Common myeloid progenitor, CD34-positive (primary cell): ENCODE measurements around the gene SHROOM4.

Experiments
- CTCF ChIA-PET: fragments of 350-600 bp; sonication (Branson Sonifier 250); formaldehyde crosslinking; loops from one replicate; lab custom pipeline; 2021; ENCODE audit warnings: antibody characterized with exemption; lab: Charles Lee
- POLR2A ChIA-PET: fragments of 350-600 bp; sonication (Branson Sonifier 250); formaldehyde crosslinking; loops from one replicate; lab custom pipeline; 2021; ENCODE audit warnings: antibody characterized with exemption; lab: Charles Lee
- DNase-seq, 3 donors: peaks; one replicate each; pipeline versions ENCODE4 v3.0.0 to v3.0.0-alpha.2; 2013
- H3K27ac ChIP-seq, 2 experiments: 1 replicate in 1 of 2; 2 replicates in 1 of 2; pipeline ENCODE4 v1.7.0; 2013; ENCODE audit warnings: inconsistent platforms in 2 of 2, low read length in 2 of 2, mild to moderate bottlenecking in 2 of 2, low read depth in 1 of 2, moderate library complexity in 1 of 2; ENCODE audit not compliant: severe bottlenecking in 2 of 2, insufficient read depth in 1 of 2, poor library complexity in 1 of 2
- H3K27me3 ChIP-seq, 5 experiments: replicated peaks in 2 of 5; 1 replicate in 3 of 5; 2 replicates in 2 of 5; pipeline versions ENCODE4 v1.6.1 to v1.7.0; 2013; ENCODE audit warnings: low read length in 4 of 5, mild to moderate bottlenecking in 2 of 5, moderate library complexity in 2 of 5, inconsistent platforms in 1 of 5; ENCODE audit not compliant: insufficient read depth in 5 of 5, control insufficient read depth in 4 of 5
- H3K36me3 ChIP-seq, 4 experiments: 1 replicate in 2 of 4; 2 replicates in 2 of 4; pipeline versions ENCODE4 v1.6.1 to v1.7.0; 2013; ENCODE audit warnings: low read length in 3 of 4, control low read depth in 1 of 4, mild to moderate bottlenecking in 1 of 4; ENCODE audit not compliant: control insufficient read depth in 4 of 4, insufficient read depth in 4 of 4
- H3K4me1 ChIP-seq, 4 experiments: 1 replicate in 3 of 4; 2 replicates in 1 of 4; pipeline versions ENCODE4 v1.6.1 to v1.7.1; 2013; ENCODE audit warnings: low read length in 3 of 4, mild to moderate bottlenecking in 3 of 4, control low read depth in 1 of 4, inconsistent platforms in 1 of 4, moderate library complexity in 1 of 4; ENCODE audit not compliant: control insufficient read depth in 4 of 4, insufficient read depth in 4 of 4; ENCODE audit errors: control extremely low read depth in 1 of 4
- H3K4me3 ChIP-seq, 7 experiments: 1 replicate in 4 of 7; 2 replicates in 3 of 7; pipeline versions ENCODE4 v1.5.1 to v1.7.0; 2013; ENCODE audit warnings: mild to moderate bottlenecking in 7 of 7, low read length in 6 of 7, moderate library complexity in 6 of 7, inconsistent platforms in 2 of 7, low read depth in 2 of 7, control low read depth in 1 of 7; ENCODE audit not compliant: insufficient read depth in 4 of 7, control insufficient read depth in 1 of 7; ENCODE audit errors: extremely low read depth in 1 of 7
- H3K9me3 ChIP-seq, 5 experiments: 1 replicate in 4 of 5; 2 replicates in 1 of 5; pipeline versions ENCODE4 v1.6.1 to v1.7.1; 2013; ENCODE audit warnings: low read length in 4 of 5, mild to moderate bottlenecking in 2 of 5, inconsistent platforms in 1 of 5, low read depth in 1 of 5, moderate library complexity in 1 of 5; ENCODE audit not compliant: control insufficient read depth in 4 of 5, insufficient read depth in 2 of 5; ENCODE audit errors: control extremely low read depth in 1 of 5
- WGBS: methylation state at CpG from one replicate; pipeline ENCODE4 v1.1.5; 2013; ENCODE audit not compliant: insufficient coverage; 5-methylcytosine and 5-hydroxymethylcytosine counted together

The SHROOM4 gene

DNA sequence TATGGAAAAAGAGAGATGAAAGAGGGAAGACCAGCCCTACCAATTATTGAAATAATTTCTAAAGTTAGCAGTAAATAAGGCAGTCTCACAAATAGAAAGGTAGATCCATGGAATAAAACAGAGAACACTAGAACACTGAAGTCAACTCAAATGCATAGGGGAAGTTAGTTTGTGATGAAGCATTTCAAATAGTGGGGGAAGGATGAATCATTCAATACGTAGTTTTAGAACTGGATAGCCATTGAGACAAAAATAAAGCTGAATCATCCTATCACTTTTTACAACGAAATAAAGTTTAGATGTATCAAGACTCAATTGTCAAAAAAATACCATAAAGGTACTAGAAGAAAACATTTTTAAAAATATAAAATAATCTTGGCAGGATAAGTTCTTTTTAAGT, 200.1 kb downstream of the SHROOM4 start:
- Histone ChIP-seq H3K27ac (no peak overlapping the region), H3K36me3 (no peaks in the 10 kb centered on the region), H3K9me3 (no peaks in the 10 kb centered on the region), H3K4me3 (no peak overlapping the region), H3K27me3 (peaks cover 0 to 3% (median 0%) of the 10 kb centered on the region in 5 experiments), H3K4me1 (peaks cover 0 to 4% (median 0%) of the 10 kb centered on the region in 4 experiments)
- ChIA-PET CTCF (interaction anchor here (0.7 kb wide), 1 partner anchor 25 kb away, joined by 3 read pairs; no protein-coding TSS in a partner anchor), POLR2A (no interaction called here)
- WGBS: no CpG with 5 or more reads among the region's 2 CpGs
- DNase-seq: peak in 2 of 3 donors; percentile 4 to 19

DNA sequence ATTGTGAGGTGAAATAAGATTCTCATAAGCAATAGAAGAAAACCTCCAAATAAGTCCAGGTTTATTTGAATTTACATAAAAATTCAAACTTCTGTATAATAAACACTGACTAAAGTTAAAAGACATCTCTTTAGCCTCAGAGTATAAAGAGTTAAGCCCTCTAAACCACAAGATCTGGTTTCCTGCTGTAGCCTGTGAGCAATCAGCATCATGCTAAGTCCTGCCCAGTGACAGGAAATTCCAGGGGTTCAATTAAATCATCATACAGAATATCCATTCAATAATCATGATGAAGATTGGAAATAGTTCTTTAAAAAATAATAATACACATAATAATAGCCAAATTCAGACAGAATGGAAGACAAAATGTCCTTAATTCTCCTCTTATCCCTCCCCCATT, 204.2 kb downstream of the SHROOM4 start:
- peak; percentile 0 to 43 (median 14) for DNase-seq
- peaks cover 0 to 3% (median 0%) of the 10 kb centered on the region in 5 experiments for H3K27me3 ChIP-seq
- H3K4me3 ChIP-seq: no peak overlapping the region
- ChIA-PET POLR2A (no interaction called here), CTCF (interaction anchor here (1.1 kb wide), 1 partner anchor 404 kb away, joined by 3 read pairs; no protein-coding TSS in a partner anchor)
- H3K27ac ChIP-seq: no peak overlapping the region
- H3K9me3 ChIP-seq: no peaks in the 10 kb centered on the region
- no peaks in the 10 kb centered on the region for H3K36me3 ChIP-seq
- H3K4me1 ChIP-seq: peaks cover 0 to 4% (median 0%) of the 10 kb centered on the region in 4 experiments

DNA sequence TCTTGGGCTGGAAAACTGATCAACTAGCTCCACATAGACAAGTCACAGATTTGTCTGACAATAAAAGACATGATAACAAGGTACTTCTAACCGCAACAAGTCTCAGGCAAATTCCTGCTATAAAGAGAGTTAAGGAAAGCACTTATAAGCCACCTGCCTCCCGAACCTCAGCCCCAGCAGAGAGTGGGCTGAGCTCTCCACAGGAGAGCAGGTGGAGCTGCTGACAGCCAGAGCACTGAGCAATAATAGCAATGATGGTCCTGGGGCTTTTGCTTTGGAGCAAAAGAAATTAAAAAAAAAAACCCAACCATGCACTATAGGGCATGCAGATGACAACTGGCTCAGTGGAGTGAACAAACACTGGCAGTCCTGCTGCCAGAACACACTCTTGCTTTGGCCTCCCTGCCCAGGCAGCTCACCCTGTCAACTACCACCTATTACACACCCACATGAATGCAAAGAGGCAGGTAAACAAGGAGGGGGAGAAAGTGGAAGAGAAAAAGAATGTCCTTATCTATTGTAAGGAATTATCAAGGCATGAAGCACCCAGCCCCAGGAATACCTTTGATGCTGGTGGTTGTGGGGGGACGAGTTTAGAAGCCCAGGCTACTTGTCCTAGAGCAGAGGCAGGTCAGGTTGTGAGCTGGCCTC, 207.6 kb downstream of the SHROOM4 start:
- H3K9me3 ChIP-seq: no peaks in the 10 kb centered on the region
- H3K27me3 ChIP-seq: no peaks in the 10 kb centered on the region
- 73% methylated on average over 3 of the region's 3 CpGs for WGBS
- CTCF ChIA-PET: no interaction called here
- no peaks in the 10 kb centered on the region for H3K36me3 ChIP-seq
- peaks cover 0 to 4% (median 0%) of the 10 kb centered on the region in 4 experiments for H3K4me1 ChIP-seq
- no peak for DNase-seq
- POLR2A ChIA-PET: no interaction called here
- no peak overlapping the region for H3K4me3 ChIP-seq
- H3K27ac ChIP-seq: no peak overlapping the region

DNA sequence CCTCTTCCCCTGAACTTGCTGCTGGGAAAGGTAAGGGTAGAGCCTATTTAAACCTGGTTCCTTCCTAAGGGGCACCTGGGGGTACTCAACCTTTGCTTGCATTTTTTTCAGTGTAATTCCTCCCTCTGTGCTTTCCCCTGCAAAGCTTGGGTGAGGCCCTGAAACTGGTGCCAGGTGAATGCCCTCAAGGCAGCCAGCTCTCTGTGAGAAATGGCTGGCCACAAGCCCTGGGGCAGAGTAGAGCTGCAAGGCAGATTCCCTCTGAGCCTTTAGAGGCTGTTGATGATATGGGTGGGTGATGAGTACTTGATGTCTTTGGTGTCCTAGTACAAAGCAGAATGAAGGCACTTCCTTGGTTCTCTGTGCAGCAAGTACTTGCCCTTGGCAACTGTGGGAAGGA, 217.9 kb downstream of the SHROOM4 start:
- no peak for DNase-seq
- H3K27ac ChIP-seq: no peak overlapping the region
- H3K4me3 ChIP-seq: no peak overlapping the region
- ChIA-PET CTCF (no interaction called here), POLR2A (interaction anchor here (0.5 kb wide), 1 partner anchor 166 kb away, joined by 3 read pairs; no protein-coding TSS in a partner anchor)
- peaks cover 0 to 2% (median 0%) of the 10 kb centered on the region in 5 experiments for H3K9me3 ChIP-seq
- H3K4me1 ChIP-seq: peaks cover 0 to 2% (median 0%) of the 10 kb centered on the region in 4 experiments
- peaks cover 0 to 2% (median 0%) of the 10 kb centered on the region in 4 experiments for H3K36me3 ChIP-seq
- peaks cover 0 to 2% (median 0%) of the 10 kb centered on the region in 5 experiments for H3K27me3 ChIP-seq

DNA sequence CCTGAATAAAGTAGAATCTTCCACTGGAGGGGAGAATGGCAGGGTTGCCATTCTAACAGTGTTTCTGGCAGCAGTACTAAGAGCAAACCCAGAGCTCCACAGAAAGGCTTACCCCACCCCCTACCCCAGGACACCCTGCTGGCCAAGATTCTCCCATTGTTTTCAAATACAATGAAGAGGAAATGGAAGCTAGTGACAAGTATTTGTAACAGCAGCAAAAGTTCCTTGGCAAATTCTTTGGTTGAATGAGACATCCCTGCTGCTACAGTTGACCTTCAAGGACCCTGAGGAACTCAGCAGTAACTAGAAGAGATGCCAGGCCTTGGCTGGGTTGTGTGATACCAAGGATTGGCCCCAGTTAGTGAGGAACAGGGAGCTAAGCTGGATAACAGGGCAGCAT, 219.2 kb downstream of the SHROOM4 start:
- Histone ChIP-seq H3K36me3 (peaks cover 0 to 2% (median 0%) of the 10 kb centered on the region in 4 experiments), H3K27me3 (no peaks in the 10 kb centered on the region), H3K9me3 (peaks cover 0 to 2% (median 0%) of the 10 kb centered on the region in 5 experiments), H3K4me1 (peaks cover 0 to 2% (median 0%) of the 10 kb centered on the region in 4 experiments), H3K27ac (no peak overlapping the region), H3K4me3 (no peak overlapping the region)
- CTCF ChIA-PET: no interaction called here
- no peak for DNase-seq
- POLR2A ChIA-PET: no interaction called here

DNA sequence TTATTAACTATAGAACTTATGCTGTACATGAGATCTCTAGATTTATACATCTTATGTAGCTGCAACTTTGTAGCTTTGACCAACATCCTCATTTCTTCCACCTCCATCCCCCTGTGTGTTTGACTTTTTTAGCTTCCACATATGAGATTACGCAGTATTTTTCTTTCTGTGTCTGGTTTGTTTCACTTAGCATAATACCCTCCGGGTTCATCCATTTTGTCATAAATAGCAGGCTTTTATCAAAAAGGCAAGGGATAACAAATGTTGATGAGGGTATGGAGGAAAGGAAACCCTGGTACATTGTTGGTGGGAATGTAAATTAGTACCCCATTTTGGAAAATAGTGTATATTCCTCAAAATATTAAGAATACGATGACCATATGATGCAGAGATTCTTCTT, 227.0 kb downstream of the SHROOM4 start:
- no peak overlapping the region for H3K4me3 ChIP-seq
- no peaks in the 10 kb centered on the region for H3K27me3 ChIP-seq
- peaks cover 0 to 3% (median 0%) of the 10 kb centered on the region in 5 experiments for H3K9me3 ChIP-seq
- POLR2A ChIA-PET: no interaction called here
- 60% methylated on average over 1 of the region's 3 CpGs for WGBS
- CTCF ChIA-PET: no interaction called here
- H3K36me3 ChIP-seq: no peaks in the 10 kb centered on the region
- no peak overlapping the region for H3K27ac ChIP-seq
- DNase-seq: no peak
- no peaks in the 10 kb centered on the region for H3K4me1 ChIP-seq

DNA sequence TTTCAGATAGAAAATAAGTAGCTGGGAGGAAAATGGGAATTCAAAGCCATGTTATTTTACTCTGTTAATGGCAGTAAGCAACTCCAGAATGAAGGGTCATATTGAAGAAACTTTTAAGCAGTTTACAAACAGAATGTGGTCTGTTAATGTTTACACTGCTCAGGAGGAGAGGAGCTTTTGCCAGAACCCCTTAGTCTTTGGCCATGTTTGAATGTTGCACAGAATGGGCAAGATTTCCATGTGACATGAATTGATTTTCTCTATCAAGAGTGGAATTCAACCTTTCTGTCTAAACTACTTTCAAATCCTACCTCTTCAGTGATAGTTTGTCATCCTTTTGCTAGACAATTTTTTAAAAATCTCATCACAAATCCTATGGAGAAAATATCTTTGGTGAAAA, 227.6 kb downstream of the SHROOM4 start:
- no peaks in the 10 kb centered on the region for H3K27me3 ChIP-seq
- no peaks in the 10 kb centered on the region for H3K4me1 ChIP-seq
- no peak for DNase-seq
- no peak overlapping the region for H3K4me3 ChIP-seq
- ChIA-PET CTCF (no interaction called here), POLR2A (no interaction called here)
- H3K27ac ChIP-seq: no peak overlapping the region
- H3K9me3 ChIP-seq: peaks cover 0 to 3% (median 0%) of the 10 kb centered on the region in 5 experiments
- H3K36me3 ChIP-seq: no peaks in the 10 kb centered on the region
